Measurements from ENCODE around the gene JPH2.

Gene JPH2

GRCh38 chr20:44104798-44105517 is 82.0 kb downstream of the JPH2 start:
- Mint-ChIP-seq H3K4me3 (no peak overlapping the region), H3K36me3 (ENCODE audit: low read depth) (peaks cover 2% of the 10 kb centered on the region), H3K27ac (no peak overlapping the region), H3K4me1 (no peaks in the 10 kb centered on the region), H3K9me3 (peaks cover 13% of the 10 kb centered on the region), H3K27me3 (peaks cover 43% of the 10 kb centered on the region)
- no peak for DNase-seq
- ATAC-seq = no peak

- Mint-ChIP-seq H3K27ac (no peak overlapping the region), H3K9me3 (peaks cover 8% of the 10 kb centered on the region), H3K4me1 (no peaks in the 10 kb centered on the region)
Measured at GRCh38 chr20:44102582-44102981, 84.4 kb downstream of the JPH2 start.

GRCh38 chr20:44099832-44100231 is 87.2 kb downstream of the JPH2 start:
- ATAC-seq = no peak
- Mint-ChIP-seq H3K4me3 (no peak overlapping the region), H3K27me3 (peaks cover 31% of the 10 kb centered on the region), H3K36me3 (ENCODE audit: low read depth) (no peaks in the 10 kb centered on the region), H3K27ac (no peak overlapping the region), H3K4me1 (no peaks in the 10 kb centered on the region), H3K9me3 (no peaks in the 10 kb centered on the region)
- DNase-seq = no peak

More at GRCh38 chr20:44102582-44102981, 84.4 kb downstream of the JPH2 start:
- Mint-ChIP-seq H3K36me3 (ENCODE audit: low read depth) (no peaks in the 10 kb centered on the region), H3K27me3 (peaks cover 40% of the 10 kb centered on the region), H3K4me3 (no peak overlapping the region)
- DNase-seq (no peak), ATAC-seq (no peak)

GRCh38 chr20:44098657-44099056 is 88.3 kb downstream of the JPH2 start:
- H3K27ac Mint-ChIP-seq = no peak overlapping the region
- H3K27me3 Mint-ChIP-seq = peaks cover 29% of the 10 kb centered on the region

GRCh38 chr20:44098256-44098630 is 88.7 kb downstream of the JPH2 start:
- Mint-ChIP-seq H3K4me3 (no peak overlapping the region), H3K27ac (no peak overlapping the region), H3K27me3 (peaks cover 25% of the 10 kb centered on the region), H3K9me3 (no peaks in the 10 kb centered on the region), H3K4me1 (no peaks in the 10 kb centered on the region), H3K36me3 (ENCODE audit: low read depth) (no peaks in the 10 kb centered on the region)
- ATAC-seq (no peak), DNase-seq (no peak)

More at GRCh38 chr20:44098657-44099056, 88.3 kb downstream of the JPH2 start:
- no peak overlapping the region for H3K4me3 Mint-ChIP-seq
- DNase-seq = no peak
- ATAC-seq = no peak
- H3K36me3 Mint-ChIP-seq (ENCODE audit: low read depth) = no peaks in the 10 kb centered on the region
- no peaks in the 10 kb centered on the region for H3K4me1 Mint-ChIP-seq
- H3K9me3 Mint-ChIP-seq = no peaks in the 10 kb centered on the region

GRCh38 chr20:44097521-44098255 is 89.3 kb downstream of the JPH2 start:
- H3K36me3 Mint-ChIP-seq (ENCODE audit: low read depth) = no peaks in the 10 kb centered on the region
- H3K4me3 Mint-ChIP-seq = no peak overlapping the region
- H3K27ac Mint-ChIP-seq = no peak overlapping the region
- ATAC-seq = no peak
- no peak for DNase-seq
- no peaks in the 10 kb centered on the region for H3K9me3 Mint-ChIP-seq
- H3K27me3 Mint-ChIP-seq = peaks cover 28% of the 10 kb centered on the region
- no peaks in the 10 kb centered on the region for H3K4me1 Mint-ChIP-seq

GRCh38 chr20:44095831-44096230 is 91.2 kb downstream of the JPH2 start:
- DNase-seq (no peak), ATAC-seq (no peak)
- no peak overlapping the region for H3K4me3 Mint-ChIP-seq
- no peaks in the 10 kb centered on the region for H3K9me3 Mint-ChIP-seq
- no peaks in the 10 kb centered on the region for H3K4me1 Mint-ChIP-seq
- no peaks in the 10 kb centered on the region for H3K36me3 Mint-ChIP-seq (ENCODE audit: low read depth)
- H3K27ac Mint-ChIP-seq = no peak overlapping the region
- H3K27me3 Mint-ChIP-seq = peaks cover 16% of the 10 kb centered on the region

GRCh38 chr20:44093249-44093582 is 93.8 kb downstream of the JPH2 start:
- peaks cover 8% of the 10 kb centered on the region for H3K27me3 Mint-ChIP-seq
- no peaks in the 10 kb centered on the region for H3K9me3 Mint-ChIP-seq
- no peaks in the 10 kb centered on the region for H3K4me1 Mint-ChIP-seq
- no peak overlapping the region for H3K4me3 Mint-ChIP-seq
- H3K36me3 Mint-ChIP-seq (ENCODE audit: low read depth) = no peaks in the 10 kb centered on the region
- no peak for ATAC-seq
- DNase-seq = no peak
- H3K27ac Mint-ChIP-seq = no peak overlapping the region

- Mint-ChIP-seq H3K9me3 (no peaks in the 10 kb centered on the region), H3K4me3 (no peak overlapping the region), H3K36me3 (ENCODE audit: low read depth) (no peaks in the 10 kb centered on the region), H3K4me1 (no peaks in the 10 kb centered on the region), H3K27ac (no peak overlapping the region), H3K27me3 (peaks cover 8% of the 10 kb centered on the region)
- DNase-seq (peak; percentile 33), ATAC-seq (no peak)
Measured at GRCh38 chr20:44092551-44093248, 94.3 kb downstream of the JPH2 start.

- no peak for DNase-seq
- no peaks in the 10 kb centered on the region for H3K9me3 Mint-ChIP-seq
- ATAC-seq = no peak
- no peaks in the 10 kb centered on the region for H3K4me1 Mint-ChIP-seq
- no peak overlapping the region for H3K27ac Mint-ChIP-seq
- H3K27me3 Mint-ChIP-seq = peaks cover 7% of the 10 kb centered on the region
- H3K36me3 Mint-ChIP-seq (ENCODE audit: low read depth) = no peaks in the 10 kb centered on the region
- H3K4me3 Mint-ChIP-seq = no peak overlapping the region
Measured at GRCh38 chr20:44091026-44091425, 96.0 kb downstream of the JPH2 start.

- ATAC-seq (no peak), DNase-seq (no peak)
- peaks cover 7% of the 10 kb centered on the region for H3K27me3 Mint-ChIP-seq
Measured at GRCh38 chr20:44089987-44090674, 96.9 kb downstream of the JPH2 start.

GRCh38 chr20:44087857-44088120 is 99.2 kb downstream of the JPH2 start:
- H3K9me3 Mint-ChIP-seq = no peaks in the 10 kb centered on the region
- H3K27ac Mint-ChIP-seq = no peak overlapping the region
- DNase-seq = no peak
- no peak for ATAC-seq
- no peaks in the 10 kb centered on the region for H3K4me1 Mint-ChIP-seq
- peaks cover 2% of the 10 kb centered on the region for H3K27me3 Mint-ChIP-seq
- H3K4me3 Mint-ChIP-seq = no peak overlapping the region
- no peaks in the 10 kb centered on the region for H3K36me3 Mint-ChIP-seq (ENCODE audit: low read depth)

More at GRCh38 chr20:44089987-44090674, 96.9 kb downstream of the JPH2 start:
- H3K9me3 Mint-ChIP-seq = no peaks in the 10 kb centered on the region
- H3K4me1 Mint-ChIP-seq = no peaks in the 10 kb centered on the region
- H3K36me3 Mint-ChIP-seq (ENCODE audit: low read depth) = no peaks in the 10 kb centered on the region
- no peak overlapping the region for H3K27ac Mint-ChIP-seq
- H3K4me3 Mint-ChIP-seq = no peak overlapping the region

- no peak for ATAC-seq
- no peak overlapping the region for H3K27ac Mint-ChIP-seq
- no peaks in the 10 kb centered on the region for H3K36me3 Mint-ChIP-seq (ENCODE audit: low read depth)
- no peaks in the 10 kb centered on the region for H3K27me3 Mint-ChIP-seq
- no peak overlapping the region for H3K4me3 Mint-ChIP-seq
- H3K9me3 Mint-ChIP-seq = no peaks in the 10 kb centered on the region
- no peak for DNase-seq
- H3K4me1 Mint-ChIP-seq = no peaks in the 10 kb centered on the region
Measured at GRCh38 chr20:44087051-44087856, 99.7 kb downstream of the JPH2 start.

All from activated naive CD8-positive, alpha-beta T cell treated with anti-CD3 and anti-CD28 coated beads, Interleukin-2, amount 50 U/mL, for 24 hours (primary cell).